ENCODE measurements around the gene C17orf75.
"Not testable (repeated sequence)": the region's sequence is repeated elsewhere in the genome, so short reads cannot be mapped to it uniquely, and the experiment has no call there.

Gene C17orf75

GRCh38 chr17:32342603-32343325 is 791 bp upstream of the C17orf75 start:
- no peak for DNase-seq

GRCh38 chr17:32341141-32341856 is 674 bp downstream of the C17orf75 start:
- DNase-seq = no peak

GRCh38 chr17:32335687-32336086 is 6.3 kb downstream of the C17orf75 start:
- no peak for DNase-seq

GRCh38 chr17:32335046-32335445 is 6.9 kb downstream of the C17orf75 start:
- no peak for DNase-seq

GRCh38 chr17:32333187-32333586 is 8.8 kb downstream of the C17orf75 start:
- no peak for DNase-seq

- no peak for DNase-seq
Observed at GRCh38 chr17:32331243-32332040, 10.5 kb downstream of the C17orf75 start.

- DNase-seq = no peak
Observed at GRCh38 chr17:32330147-32330546, 11.8 kb downstream of the C17orf75 start.

GRCh38 chr17:32327911-32328310 is 14.1 kb downstream of the C17orf75 start:
- DNase-seq = no peak

GRCh38 chr17:32323811-32324491 is 18.0 kb downstream of the C17orf75 start:
- DNase-seq = no peak

- DNase-seq = no peak
Observed at GRCh38 chr17:32323046-32323445, 18.9 kb downstream of the C17orf75 start.

- no peak for DNase-seq
Observed at GRCh38 chr17:32320847-32321246, 21.1 kb downstream of the C17orf75 start.

- not testable (repeated sequence) for DNase-seq
Observed at GRCh38 chr17:32320080-32320479, 21.9 kb downstream of the C17orf75 start.

GRCh38 chr17:32319548-32319905 is 22.4 kb downstream of the C17orf75 start:
- DNase-seq = peak; percentile 13

- no peak for DNase-seq
Observed at GRCh38 chr17:32318071-32318470, 23.9 kb downstream of the C17orf75 start.

- DNase-seq = no peak
Observed at GRCh38 chr17:32317353-32317752, 24.6 kb downstream of the C17orf75 start.

GRCh38 chr17:32316653-32317052 is 25.3 kb downstream of the C17orf75 start:
- not testable (repeated sequence) for DNase-seq

- DNase-seq = no peak
Observed at GRCh38 chr17:32315171-32315570, 26.8 kb downstream of the C17orf75 start.

- DNase-seq = no peak
Observed at GRCh38 chr17:32314636-32315035, 27.3 kb downstream of the C17orf75 start.

- peak; percentile 58 for DNase-seq
Observed at GRCh38 chr17:32311028-32311536, 30.9 kb downstream of the C17orf75 start.

- DNase-seq = no peak
Observed at GRCh38 chr17:32307658-32308057, 34.3 kb downstream of the C17orf75 start.

GRCh38 chr17:32305049-32305448 is 36.9 kb downstream of the C17orf75 start:
- DNase-seq = no peak

GRCh38 chr17:32303781-32304288 is 38.1 kb downstream of the C17orf75 start:
- DNase-seq = no peak
